Hematopoietic multipotent progenitor cell treated with erythropoietin and hydrocortisone succinate and interleukin-3 and kit ligand, for 4 days (in vitro differentiated cells): Measurements from ENCODE around the gene RPRM.
"Not testable (repeated sequence)": the region's sequence is repeated elsewhere in the genome, so short reads cannot be mapped to it uniquely, and the experiment has no call there.

Experiments
- DNase-seq: peaks from one replicate; pipeline ENCODE4 v3.0.0-alpha.2; 2015

RPRM gene

DNA sequence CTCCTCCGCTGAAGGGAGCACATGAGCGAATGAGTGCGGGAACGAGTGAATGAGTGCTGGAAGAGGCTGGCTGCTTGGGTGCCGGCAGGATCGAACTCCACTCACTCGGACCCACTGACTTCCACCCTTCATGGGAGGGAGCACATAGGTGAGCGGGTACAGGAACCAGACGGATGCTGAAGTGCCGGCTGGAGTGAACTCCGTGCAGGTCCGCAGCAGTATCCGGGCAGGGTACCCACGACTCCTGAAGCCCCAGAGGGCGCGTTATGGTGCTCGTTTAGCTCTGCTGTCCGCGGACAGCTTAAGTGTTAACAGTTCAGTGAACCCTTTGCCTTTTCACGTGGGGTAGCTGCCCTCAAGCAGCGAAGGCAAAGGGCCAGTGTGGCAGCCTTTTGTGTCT lies 23.2 kb downstream of the RPRM start:
- no peak for DNase-seq

DNA sequence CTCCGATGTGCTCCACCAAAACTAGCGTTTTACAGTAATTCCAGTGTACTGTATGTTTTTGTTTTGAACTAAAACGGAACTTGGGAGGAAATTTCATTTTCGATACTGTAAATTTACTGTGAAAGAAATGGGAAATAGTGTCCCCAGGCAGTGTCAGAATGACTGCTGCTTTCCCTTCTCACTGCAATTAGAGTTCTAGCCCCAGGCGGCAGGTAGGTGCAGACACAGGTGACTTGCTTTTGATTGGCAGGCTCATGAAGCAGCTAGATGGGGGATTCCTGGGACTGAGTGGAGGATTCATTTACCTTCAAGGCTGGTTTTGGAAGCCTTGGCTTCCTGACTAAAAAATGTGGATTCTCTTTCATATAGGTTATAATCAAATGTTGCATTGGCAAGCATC lies 27.0 kb downstream of the RPRM start:
- no peak for DNase-seq

GRCh38 chr2:153443106-153443505 lies 35.5 kb downstream of the RPRM start:
- DNase-seq, result no peak

DNA sequence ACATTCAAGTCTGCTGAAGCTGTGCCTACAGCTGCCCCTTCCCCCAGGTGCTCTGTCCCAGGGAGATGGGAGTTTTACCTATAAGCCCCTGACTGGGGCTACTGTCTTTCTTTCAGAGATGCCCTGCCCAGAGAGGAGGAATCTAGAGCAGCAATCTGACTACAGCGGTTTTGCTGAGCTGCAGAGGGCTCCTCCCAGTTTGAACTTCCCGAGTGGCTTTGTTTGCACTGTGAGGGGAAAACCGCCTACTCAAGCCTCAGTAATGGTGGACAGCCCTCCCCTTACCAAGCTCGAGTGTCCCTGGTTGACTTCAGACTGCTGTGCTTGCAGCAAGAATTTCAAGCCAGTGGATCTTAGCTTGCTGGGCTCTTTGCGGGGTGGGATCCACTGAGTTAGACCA lies 35.9 kb downstream of the RPRM start:
- not testable (repeated sequence) for DNase-seq

- DNase-seq, result not testable (repeated sequence)
Measured at GRCh38 chr2:153440090-153440489, 38.5 kb downstream of the RPRM start.

DNA sequence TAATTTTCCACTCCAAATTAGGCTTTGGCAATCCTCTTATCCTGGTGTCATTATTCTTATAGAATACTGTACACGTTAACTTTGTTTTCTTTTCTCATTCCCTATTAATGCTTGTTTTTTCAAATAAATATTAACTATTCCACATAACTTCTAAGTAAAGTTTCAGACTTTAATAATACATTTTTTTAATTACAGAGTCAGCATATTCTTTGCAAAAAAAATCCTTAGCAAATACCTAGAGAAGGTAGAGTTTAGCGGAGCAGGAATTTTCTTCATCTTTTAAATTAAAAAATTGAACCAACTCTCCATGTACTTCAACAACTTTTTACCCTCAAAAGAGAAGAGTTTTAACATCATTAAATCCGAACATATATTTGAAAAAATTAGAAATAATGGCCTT lies 45.2 kb downstream of the RPRM start:
- DNase-seq, result no peak

DNA sequence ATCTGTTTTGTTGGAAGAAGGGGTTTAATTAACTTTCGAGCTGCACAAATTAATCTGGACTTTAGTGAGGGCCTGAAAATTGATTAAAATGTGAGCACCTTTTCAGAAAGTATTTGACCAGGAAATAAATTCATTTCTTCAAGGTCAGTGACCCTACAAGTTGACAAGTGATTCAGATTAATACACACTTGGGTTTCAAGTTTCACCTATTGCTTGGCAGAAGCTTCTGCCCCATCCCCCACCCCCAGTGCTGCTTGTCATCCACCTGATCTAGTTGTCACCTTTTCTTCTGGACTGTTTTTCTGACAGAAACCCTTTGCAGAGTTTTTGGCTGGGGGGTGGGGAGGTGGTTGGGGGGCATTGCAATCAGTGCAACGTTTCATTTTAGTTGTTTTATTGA lies 46.2 kb downstream of the RPRM start:
- DNase-seq, result no peak

DNA sequence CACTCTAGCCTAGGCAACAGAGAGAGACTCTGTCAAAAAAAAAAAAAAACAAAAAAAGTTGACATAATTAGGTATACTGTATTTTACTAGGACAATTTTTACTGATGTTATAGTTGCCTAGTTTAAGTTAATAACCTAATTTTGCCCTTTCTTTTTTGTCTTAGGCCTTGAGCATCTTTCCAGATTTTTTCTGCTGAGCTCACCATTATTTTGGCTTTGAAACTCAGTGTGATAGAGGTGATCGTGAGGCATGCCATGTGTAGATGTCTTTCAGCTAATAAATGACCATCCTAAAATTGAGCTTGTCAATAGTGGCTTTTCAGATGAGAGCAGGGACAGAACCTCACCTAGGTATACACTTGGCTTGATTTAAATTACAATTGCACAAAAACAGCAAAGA lies 47.4 kb downstream of the RPRM start:
- no peak for DNase-seq
